Left lobe of liver (tissue), 2 donors: ENCODE measurements around the gene PIK3C2A. TPM values are rescaled to one million over a fixed set of nuclear protein-coding genes. Genes with fewer than 3 reads are reported as not detected.
"Not testable (repeated sequence)": the region's sequence is repeated elsewhere in the genome, so short reads cannot be mapped to it uniquely, and the experiment has no call there.

ENCODE experiments used
- ATAC-seq: fragments of 200-7000 bp; cut with Tn5 transposase; one replicate; pipeline ENCODE4 v1.9.1; 2020; ENCODE audit warnings: mild to moderate bottlenecking, moderate library complexity
- DNase-seq: peaks from one replicate; pipeline ENCODE4 v3.0.0-alpha.2; 2020; ENCODE audit warnings: low spot score
- total RNA-seq: library from RNA; stranded (reverse); gene quantifications from one replicate; pipeline ENCODE4 v1.2.1, GENCODE V29; 2021
- donor health status: DM: no; HTN: no; CAD: no; lungs with moderate emphysema.
- donor health status: DM: no; HTN: yes; CAD: no.

Gene PIK3C2A
- 20.5 TPM for total RNA-seq

GRCh38 chr11:17207317-17208256, at the start of gene PIK3C2A:
Gene PIK3C2A, minus strand, starts transcription at chr11:17207986. Its CDS starts 38,245 bp downstream, at chr11:17169741.
- DNase-seq = peak; percentile 97
- peak; percentile 97 for ATAC-seq

- DNase-seq = no peak
- ATAC-seq = no peak
Measured at GRCh38 chr11:17257196-17257595, 49.4 kb upstream of the PIK3C2A start.

- ATAC-seq = no peak
Measured at GRCh38 chr11:17256512-17256911, 48.7 kb upstream of the PIK3C2A start.

GRCh38 chr11:17252704-17253103, 44.9 kb upstream of the PIK3C2A start:
- DNase-seq (no peak), ATAC-seq (no peak)

More at GRCh38 chr11:17256512-17256911, 48.7 kb upstream of the PIK3C2A start:
- DNase-seq = no peak

- ATAC-seq = no peak
- DNase-seq = no peak
Measured at GRCh38 chr11:17250561-17251350, 43.0 kb upstream of the PIK3C2A start.

- no peak for DNase-seq
- ATAC-seq = no peak
Measured at GRCh38 chr11:17244046-17244445, 36.3 kb upstream of the PIK3C2A start.

GRCh38 chr11:17242954-17243353, 35.2 kb upstream of the PIK3C2A start:
- not testable (repeated sequence) for ATAC-seq, DNase-seq

- DNase-seq (no peak), ATAC-seq (no peak)
Measured at GRCh38 chr11:17240780-17241179, 33.0 kb upstream of the PIK3C2A start.

GRCh38 chr11:17239927-17240326, 32.1 kb upstream of the PIK3C2A start:
- not testable (repeated sequence) for DNase-seq, ATAC-seq

GRCh38 chr11:17238377-17238776, 30.6 kb upstream of the PIK3C2A start:
- ATAC-seq (no peak), DNase-seq (no peak)

- DNase-seq (no peak), ATAC-seq (no peak)
Measured at GRCh38 chr11:17233101-17233500, 25.3 kb upstream of the PIK3C2A start.

GRCh38 chr11:17230867-17231851, 23.4 kb upstream of the PIK3C2A start:
- DNase-seq = no peak
- no peak for ATAC-seq

- ATAC-seq (no peak), DNase-seq (no peak)
Measured at GRCh38 chr11:17229481-17230152, 21.8 kb upstream of the PIK3C2A start.

- not testable (repeated sequence) for ATAC-seq, DNase-seq
Measured at GRCh38 chr11:17228186-17228925, 20.6 kb upstream of the PIK3C2A start.

- ATAC-seq (peak; percentile 30), DNase-seq (no peak)
Measured at GRCh38 chr11:17224727-17225126, 16.9 kb upstream of the PIK3C2A start.

- DNase-seq (no peak), ATAC-seq (no peak)
Measured at GRCh38 chr11:17221968-17222367, 14.2 kb upstream of the PIK3C2A start.

GRCh38 chr11:17219016-17219415, 11.2 kb upstream of the PIK3C2A start:
- DNase-seq = no peak

GRCh38 chr11:17218403-17218802, 10.6 kb upstream of the PIK3C2A start:
- no peak for ATAC-seq

More at GRCh38 chr11:17219016-17219415, 11.2 kb upstream of the PIK3C2A start:
- ATAC-seq = no peak

GRCh38 chr11:17217401-17217800, 9.6 kb upstream of the PIK3C2A start:
- ATAC-seq = no peak

More at GRCh38 chr11:17218403-17218802, 10.6 kb upstream of the PIK3C2A start:
- DNase-seq = no peak

More at GRCh38 chr11:17217401-17217800, 9.6 kb upstream of the PIK3C2A start:
- DNase-seq = no peak
